ENCODE measurements around the gene PANX1.
A peak's percentile ranks its signal among the peaks of the same experiment; 100 is the strongest.
"Not testable (repeated sequence)": the region's sequence is repeated elsewhere in the genome, so short reads cannot be mapped to it uniquely, and the experiment has no call there.

The PANX1 gene

DNA sequence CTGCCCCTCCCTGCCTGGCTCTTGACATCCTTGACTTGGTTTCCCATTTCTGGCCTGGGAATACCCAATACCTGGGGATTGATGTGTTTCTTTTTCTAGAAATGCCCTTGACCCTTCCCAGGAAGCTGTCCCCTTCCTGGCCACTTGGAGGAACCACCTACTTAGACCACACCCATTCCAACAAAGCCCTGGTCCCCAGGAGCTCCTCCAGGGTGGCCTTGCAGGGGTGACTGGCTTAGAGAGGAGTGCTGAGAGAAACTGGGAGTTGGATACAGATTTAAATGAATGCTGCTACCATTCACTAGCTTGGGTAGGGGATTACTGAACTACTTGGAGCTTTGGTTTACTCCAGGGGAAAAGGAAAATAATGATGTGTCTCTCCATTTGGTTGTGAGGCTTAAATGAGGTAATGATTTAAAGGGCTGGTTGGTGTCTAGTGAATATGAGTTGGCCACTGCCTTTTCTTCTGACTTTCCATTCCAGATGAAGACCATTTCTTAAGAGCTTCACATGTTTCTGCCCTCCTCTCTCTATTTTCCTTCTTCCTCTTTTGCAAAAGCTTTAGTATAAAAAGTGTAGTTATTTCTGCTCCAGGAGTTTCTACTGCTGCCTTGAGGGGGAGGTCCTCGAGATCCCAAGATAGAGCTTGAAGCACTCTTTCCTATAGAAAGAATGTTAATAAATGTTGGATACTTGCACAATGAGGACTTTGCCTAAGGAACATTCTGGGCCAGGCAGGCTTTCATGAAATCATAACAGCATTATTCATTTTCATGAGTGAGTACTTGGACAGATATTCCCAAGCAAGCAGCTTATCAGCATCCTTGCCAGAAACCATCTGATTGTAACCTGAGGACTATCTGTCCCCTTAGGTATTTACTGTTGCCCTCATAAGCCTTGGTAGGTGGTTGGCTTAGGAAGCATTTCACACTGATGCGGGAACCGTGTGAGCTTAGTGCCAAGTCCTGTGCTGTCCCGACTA is 22.4 kb downstream of the PANX1 start:
- no peak for DNase-seq

DNA sequence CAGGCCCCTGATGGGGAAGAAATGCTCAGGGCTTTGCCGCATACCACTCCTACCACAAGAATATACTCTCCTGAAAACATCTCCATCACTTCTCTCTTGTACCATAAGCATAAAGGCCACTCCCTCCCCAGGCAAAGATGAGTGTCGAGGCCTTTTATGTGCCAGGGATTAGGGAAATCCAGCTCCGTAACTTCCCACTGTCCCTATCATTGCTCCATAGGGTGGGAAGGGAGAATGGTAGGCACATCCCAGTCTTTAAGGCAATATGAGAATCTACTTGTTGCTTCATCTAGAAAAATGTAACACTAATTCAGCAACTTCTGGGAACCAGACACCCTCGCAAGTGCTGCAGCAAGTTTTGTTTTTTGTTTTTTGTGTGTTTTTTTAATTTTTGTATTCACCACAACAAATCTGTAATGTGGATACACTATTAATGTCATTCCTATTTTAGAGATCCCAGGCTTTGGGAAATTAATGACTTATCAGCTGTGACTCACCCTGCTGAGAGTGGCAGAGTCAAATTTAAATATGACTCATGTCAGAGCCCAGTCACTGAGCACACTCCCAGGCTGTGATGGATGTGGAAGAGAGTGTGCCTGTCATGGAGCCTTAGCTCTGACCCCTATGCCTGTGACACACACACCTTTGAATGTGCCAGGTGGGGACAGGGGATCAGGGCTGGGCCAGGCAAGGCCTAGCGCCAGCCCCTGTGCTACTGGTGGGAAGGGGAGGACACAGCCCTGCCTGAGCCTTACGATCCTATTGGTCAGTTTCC is 23.4 kb downstream of the PANX1 start:
- no peak for DNase-seq

DNA sequence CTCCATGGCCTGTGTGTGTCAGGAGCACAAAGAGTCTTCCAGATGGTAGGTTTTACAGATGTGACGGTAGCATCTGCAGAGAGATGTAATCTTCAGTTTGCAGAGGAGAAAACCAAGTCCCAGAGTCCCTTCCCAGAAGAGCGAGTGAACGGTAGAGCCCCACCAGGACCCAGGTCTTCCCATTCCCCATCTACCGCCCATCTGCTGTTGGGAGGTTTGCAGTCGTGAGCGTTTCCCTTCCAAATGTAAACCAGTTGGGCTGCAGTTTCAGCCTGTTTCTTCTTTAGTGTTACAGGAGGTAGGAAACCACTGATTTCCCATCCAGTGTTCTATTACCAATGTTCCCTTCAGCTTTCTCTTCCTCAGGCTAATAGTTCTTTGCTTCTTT is 24.0 kb downstream of the PANX1 start:
- DNase-seq = no peak

DNA sequence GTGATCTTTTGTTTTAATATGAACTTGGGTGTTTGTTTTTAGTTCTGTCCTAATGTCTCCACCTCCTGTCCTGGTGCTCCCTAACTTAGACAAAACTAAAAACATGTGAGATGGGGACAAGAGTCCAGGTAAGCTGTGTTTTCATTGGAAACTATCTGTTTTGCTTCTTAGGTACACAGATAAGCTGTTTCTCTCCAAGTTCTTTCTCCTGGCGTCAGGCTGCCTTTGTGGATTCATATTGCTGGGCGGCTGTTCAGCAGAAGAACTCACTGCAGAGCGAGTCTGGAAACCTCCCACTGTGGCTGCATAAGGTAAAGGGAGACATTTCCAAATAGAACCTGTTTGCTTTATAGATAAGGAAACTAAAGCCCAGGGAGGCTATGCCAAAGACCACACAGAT is 24.7 kb downstream of the PANX1 start:
- no peak for DNase-seq

DNA sequence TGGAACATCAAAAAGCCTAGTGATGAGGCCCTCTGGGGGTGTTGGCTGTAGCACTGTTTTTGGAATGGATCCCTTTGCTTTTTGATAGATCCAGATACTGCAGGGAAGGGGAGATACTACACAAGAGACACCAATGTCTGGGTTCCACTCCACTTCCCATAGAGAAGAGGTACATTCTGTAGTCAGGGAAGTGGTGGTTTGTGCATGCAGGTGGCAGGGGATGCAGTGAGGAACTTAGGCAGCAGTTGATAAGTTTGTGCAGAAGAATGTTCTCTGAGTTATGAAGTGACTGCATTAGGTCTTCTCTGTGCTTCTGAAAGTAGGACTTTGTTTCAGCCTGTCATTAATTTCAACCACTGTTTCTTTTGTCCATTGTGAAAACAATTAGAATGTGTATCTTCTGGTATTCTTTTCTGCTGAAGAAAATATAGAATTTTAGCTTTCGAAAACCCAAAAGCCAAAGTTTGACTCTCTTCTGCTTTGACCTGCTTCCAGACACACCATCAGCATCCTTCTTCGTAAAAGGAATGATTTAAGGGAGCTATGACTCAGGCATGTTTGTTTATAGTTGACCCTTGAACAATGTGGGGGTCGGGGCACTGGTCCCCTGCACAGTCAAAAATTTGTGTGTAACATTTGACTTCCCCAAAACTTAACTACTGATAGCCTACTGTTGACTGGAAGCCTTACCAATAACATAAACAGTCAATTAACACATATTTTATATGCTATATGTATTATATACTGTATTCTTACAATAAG is 25.6 kb downstream of the PANX1 start:
- no peak for DNase-seq

DNA sequence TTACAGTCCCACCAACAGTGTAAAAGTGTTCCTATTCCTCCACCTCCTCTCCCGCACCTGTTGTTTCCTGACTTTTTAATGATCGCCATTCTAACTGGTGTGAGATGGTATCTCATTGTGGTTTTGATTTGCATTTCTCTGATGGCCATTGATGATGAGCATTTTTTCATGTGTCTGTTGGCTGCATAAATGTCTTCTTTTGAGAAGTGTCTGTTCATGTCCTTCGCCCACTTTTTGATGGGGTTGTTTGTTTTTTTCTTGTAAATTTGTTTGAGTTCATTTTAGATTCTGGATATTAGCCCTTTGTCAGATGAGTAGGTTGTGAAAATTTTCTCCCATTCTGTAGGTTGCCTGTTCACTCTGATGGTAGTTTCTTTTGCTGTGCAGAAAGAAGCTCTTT is 28.7 kb downstream of the PANX1 start:
- not testable (repeated sequence) for DNase-seq

DNA sequence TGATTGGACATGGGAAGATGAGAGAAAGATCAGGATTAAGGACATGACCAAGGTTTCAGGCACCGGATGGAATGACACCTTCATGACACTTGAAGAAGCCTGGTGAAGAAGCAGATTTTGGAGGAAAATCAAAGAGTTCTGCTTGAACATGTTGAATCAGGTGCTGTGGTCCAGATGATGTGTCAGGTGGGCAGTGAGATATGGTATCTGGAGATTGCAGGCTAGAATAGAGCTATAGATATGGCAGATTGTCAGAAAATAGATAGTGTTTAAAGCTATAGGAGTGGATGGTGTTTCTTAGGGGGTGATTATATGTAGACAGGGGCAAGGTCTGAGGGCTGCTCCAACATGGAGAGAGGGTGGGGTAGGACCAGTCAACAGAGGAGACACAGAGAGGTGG is 40.2 kb downstream of the PANX1 start:
- DNase-seq = no peak

DNA sequence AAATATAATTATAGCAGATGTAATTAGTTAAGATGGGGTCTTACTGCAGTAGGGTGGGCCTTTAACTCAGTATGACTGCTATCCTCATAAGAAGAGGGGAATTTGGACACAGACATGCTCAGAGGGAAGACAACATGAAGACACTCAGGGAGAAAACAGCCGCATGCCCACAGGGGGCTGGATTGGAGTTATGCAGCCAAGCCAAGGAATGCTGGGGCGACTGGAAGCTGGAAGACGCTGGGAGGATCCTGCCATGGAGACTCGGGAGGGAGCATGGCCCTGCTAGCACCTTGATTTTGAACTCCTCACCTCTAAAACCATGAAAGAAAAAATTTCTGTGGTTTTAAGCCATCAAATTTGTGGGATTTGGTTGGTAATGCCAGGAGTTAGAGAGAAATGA is 40.9 kb downstream of the PANX1 start:
- DNase-seq = no peak

DNA sequence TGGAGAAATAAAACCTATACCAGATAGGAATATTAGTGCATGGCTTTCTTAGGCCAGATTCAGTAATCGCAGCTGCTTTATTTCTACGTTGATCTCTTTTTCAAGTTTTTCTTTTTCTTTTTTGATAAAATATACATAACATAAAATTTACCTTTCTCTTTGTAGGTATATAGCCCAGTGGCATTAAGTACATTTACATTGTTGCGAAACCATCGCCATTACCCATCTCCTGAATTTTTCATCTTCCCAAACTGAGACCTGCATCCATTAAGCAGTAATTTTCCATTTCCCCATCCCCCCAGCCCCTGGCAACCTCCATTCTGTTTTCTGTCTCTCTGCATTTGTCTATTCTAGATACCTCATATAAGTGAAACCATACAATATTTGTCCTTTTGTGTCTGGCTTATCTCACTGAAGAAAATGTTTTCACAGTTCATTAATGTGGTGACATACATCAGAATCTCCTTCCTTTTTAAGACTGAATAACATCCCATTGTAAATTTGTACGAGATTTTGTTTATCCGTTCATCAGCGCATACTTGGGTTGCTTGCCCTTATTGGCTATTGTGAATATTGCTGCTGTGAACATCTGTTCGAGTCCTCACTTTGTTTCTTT is 41.4 kb downstream of the PANX1 start:
- DNase-seq = no peak

DNA sequence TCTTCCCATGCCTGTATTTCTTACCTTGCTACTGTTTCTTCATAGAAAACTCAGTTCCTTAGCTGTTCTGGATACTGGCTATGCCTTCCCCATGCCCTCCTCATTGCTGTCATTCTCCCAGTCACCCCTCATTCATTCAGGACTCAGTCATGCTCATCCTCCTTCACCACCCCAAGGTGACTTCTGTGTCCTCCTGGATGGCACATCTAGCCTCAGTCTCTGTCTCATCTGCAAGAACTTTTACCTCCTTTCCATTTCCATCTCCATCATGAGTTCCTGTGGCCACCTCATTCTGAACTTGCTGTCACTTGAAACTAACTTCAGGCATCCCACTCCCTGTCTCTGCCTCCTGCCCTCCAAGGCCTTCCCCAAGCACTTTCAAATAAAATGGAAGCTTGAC is 42.3 kb downstream of the PANX1 start:
- no peak for DNase-seq

DNA sequence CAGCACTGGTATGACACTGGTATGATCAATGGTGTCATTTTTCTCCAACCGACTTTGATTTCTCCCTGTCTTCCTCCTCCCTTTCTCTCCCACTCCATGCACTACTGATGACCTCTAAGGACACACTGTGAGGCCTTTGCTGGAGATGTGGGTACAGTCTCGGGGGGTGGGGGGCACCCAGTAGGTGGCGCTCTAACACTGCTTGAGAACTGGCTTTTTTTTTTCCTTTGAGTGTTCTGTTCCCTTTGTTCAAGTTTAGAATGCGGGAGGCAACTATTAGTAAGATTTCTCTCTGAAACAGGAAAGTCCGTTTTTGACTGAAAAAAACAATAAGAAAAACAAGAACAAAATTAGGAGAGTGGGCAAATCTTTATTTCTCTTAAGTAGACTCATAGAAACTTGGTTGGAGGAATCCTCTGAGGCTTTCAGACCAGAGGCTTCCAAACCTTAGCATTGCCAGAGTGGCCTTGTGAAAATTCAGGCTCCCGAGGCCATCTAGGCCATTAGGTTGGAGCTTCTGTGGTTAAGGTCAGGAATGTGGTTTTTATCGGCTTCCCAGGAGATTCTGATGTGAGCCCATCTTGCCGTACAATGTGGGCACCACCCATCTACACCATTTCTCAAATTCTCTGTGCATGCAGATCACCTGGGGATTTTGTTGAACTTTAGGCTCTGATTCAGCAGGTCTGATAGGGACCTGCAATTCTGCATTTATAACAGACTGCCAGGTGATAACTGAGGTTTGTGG is 43.2 kb downstream of the PANX1 start:
- DNase-seq = peak; percentile 34 to 44

DNA sequence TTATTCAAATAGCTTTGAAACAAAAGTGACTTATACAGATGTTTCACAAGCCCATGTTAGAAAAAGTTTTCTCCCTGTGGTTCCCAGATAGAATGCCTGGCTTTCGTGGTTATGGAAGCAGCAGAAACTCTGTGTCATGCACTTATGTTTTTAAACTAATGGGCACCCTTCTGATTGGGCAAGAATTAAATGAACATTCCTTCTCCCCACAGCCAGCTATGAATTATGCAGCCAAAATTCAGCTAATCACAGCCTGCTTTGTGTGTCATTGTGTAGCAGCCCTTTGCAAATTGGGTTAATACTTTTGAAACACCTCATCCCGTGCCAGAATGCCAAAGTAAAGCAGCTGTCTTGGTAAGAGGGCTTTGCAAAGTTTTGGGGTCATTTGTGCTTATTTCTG is 46.9 kb downstream of the PANX1 start:
- no peak for DNase-seq

DNA sequence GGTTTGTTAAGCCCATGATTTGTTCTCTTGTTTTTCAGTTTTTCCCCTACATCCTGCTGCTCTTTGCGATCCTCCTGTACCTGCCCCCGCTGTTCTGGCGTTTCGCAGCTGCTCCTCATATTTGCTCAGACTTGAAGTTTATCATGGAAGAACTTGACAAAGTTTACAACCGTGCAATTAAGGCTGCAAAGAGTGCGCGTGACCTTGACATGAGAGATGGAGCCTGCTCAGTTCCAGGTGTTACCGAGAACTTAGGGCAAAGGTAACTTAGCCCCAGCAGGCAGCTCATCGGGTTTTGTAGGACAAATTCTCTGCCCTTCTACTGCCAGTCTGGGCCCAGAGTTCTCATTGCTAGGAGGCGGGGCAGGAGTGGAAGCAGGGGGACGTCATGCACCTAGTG is 49.7 kb downstream of the PANX1 start:
- no peak for DNase-seq

DNA sequence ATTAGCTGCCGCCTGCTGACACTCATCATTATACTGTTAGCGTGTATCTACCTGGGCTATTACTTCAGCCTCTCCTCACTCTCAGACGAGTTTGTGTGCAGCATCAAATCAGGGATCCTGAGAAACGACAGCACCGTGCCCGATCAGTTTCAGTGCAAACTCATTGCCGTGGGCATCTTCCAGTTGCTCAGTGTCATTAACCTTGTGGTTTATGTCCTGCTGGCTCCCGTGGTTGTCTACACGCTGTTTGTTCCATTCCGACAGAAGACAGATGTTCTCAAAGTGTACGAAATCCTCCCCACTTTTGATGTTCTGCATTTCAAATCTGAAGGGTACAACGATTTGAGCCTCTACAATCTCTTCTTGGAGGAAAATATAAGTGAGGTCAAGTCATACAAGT is 51.1 kb downstream of the PANX1 start:
- DNase-seq = no peak

DNA sequence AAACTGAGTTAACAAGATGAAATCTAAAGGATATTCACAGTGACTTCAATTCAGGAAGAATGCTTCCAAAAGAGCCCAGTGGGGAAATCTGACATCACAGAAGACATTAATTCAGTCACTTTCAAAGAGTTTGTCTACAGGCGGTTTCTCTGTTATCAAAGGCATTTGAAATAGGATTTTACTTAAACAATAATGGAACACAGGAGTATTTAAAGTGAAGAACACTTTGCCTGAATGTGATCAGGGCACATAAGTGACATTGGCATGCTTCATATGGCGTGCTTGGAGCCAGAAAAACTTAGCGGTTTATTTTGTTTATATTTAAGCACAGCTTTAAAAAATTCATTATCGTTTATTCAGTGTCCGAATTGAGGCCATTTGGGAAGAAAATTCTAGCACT is 52.9 kb downstream of the PANX1 start:
- no peak for DNase-seq

DNA sequence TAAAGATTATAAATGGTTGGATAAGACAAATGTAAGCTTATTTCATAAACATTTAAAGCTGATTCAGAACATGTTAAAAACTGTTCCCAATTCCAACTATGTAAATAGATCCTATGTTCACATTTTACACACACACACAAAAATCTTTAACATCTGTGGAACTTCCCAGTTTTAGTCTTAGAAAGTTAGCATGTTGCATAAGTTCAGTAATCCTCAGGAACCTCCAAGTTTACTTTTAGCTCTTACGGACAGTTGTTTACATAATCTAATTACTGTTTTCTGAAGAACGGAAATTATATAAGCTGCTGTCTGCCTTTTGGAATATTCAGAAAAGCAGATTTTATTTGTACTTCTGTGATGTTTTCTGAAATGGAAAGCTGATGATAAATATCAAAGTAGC is 53.3 kb downstream of the PANX1 start:
- DNase-seq = no peak

DNA sequence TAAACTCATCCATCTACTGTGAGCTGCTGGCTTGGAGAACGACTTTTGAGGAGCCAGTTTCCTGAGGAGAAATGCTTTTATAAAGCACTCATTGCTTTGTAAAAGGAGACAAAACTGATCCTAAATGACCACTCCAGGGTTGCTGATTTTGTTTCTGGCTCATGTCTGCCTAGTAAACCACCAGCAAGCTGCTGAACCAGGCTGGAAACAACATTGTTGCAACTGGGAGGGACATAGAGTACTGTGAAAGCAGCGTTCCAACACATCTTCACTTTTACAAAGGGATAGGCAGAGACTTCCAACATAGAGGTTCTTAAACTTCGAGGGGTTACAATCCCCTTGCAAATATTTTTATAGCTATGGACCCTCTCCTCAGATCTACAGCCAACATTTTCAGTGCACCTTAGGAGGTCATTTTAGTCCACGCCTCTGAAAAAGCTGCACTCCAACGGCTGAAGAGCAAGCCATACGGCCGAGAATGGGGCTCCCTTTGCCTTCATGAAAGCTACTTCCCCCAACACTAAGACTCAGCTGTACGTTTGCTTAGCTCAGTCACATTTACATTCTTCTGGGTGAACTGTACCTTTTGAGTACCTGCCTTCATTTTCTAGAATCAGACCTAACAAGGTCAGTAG is 54.7 kb downstream of the PANX1 start:
- no peak for DNase-seq

DNA sequence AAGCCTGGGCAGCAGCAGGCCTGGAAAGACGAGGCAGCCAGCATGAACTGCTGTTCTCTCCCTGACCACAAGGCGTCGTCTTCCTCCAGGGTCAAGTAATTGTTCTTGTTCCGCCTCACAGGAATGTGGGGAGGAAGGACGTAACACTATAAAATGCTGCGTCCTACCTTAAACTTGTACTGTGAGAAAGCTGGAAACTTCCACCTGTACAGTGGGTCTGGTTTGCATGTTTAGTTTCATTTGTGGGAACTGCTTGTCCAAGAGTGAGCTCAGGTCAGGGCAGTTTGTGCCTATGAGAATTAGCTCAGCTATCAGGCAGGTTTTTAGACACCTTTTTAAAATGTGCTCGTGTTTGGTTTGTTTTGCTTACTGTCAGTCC is 55.2 kb downstream of the PANX1 start:
- peak in 1 of 2 experiments; percentile 8 for DNase-seq

DNA sequence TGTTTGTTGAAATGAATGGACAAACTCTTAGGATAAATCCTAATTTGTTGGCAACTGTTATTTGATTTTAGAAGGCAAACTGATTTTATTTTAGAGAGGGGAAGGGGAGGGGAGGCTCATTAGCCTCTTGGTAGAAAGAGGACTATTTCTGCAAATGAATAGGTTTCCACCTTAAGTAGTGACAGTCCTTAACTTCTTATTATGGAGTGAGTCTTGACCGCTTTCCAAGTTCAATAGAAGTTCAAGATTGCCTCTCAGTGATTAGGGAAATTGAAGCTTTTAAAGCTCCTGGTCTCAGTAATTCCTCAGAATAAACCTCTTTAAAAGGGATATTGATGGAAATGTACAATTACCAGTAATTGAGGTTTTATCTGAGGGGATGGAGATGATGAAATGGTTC is 55.7 kb downstream of the PANX1 start:
- DNase-seq = no peak

DNA sequence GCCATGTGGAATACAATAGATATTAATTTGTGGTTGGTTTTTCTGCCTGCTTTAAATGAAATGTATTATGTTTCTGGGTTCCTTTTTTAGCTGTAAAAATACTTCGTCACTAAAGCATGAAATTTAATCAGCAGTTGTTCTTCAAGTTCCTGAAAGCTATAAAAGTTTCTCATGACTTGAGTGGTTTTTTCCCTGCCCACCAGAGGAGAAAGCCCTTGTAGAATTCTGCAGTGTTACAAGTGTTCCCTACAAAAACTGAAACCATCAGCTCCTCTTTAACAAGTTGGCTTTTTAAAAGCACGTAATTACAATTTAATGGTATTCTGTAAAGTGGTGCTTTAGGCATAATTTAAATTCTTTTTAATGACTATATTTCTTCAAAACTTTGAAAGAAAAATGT is 56.2 kb downstream of the PANX1 start:
- DNase-seq = no peak

DNA sequence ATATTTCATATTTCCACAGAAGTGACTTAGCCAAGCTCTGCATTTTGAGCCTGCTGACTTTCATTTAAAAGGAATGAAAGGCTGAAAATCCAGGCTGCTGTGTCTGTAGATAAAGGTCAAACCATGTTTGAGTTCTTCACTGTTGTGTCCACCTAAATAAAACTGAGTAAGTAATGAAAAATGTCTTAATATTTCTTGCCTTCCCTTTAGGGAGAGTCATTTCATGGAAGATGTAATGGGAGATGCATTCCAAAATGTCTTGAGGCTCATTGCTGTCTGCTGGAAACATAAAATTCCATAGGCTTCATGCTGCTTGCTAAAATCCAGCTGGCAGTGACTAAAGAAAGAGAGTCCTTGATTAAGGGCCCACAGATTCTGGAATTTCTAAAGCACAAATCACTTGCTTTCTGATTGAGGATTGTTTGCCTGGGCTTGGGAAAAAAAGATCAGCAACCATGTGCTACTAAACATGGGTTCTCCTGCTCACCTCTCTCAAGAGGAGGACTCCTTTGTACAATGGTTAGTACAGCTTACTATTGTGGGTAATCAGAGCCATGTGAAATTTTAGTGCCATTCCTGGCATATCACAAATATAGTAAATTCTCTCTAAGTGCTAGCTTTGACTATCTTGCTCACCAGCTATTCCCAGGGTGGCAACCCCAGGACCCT is 56.9 kb downstream of the PANX1 start:
- no peak for DNase-seq

Data from NCI-H2081 (cell line).